Loucy (cell line): Measurements from ENCODE around the gene IFITM5.

Source experiments
- EZH2phosphoT487 ChIP-seq: fragments of 200-600 bp; IDR thresholded peaks from 2 replicates; pipeline ENCODE4 v1.6.1; 2018; ENCODE audit warnings: antibody characterized with exemption, mild to moderate bottlenecking, moderate library complexity, borderline replicate concordance
- TF ChIP-seq, protein P1 (sequence below): fragments of 200-600 bp; sonication (generic); conservative IDR thresholded peaks from 2 replicates; pipeline ENCODE4 v1.5.1; 2014; ENCODE audit warnings: mild to moderate bottlenecking, antibody characterized with exemption, low read length

DNA sequence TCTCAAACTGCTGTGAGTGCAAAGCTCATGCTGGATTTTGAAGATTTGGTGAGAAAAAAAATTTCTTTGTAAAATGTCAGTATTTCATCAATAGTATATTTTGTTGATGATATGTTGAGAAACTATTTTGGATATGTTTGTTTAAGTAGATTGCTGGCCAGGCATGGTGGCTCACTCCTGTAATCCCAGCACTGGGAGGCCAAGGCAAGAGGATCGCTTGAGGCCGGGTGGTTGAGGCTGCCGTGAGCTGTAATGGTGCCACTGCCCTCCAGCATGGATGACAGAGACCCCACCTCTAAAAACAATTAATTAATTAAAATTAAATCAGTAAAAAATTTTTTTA, 28.2 kb upstream of the IFITM5 start:
- TF ChIP-seq, protein P1, sequence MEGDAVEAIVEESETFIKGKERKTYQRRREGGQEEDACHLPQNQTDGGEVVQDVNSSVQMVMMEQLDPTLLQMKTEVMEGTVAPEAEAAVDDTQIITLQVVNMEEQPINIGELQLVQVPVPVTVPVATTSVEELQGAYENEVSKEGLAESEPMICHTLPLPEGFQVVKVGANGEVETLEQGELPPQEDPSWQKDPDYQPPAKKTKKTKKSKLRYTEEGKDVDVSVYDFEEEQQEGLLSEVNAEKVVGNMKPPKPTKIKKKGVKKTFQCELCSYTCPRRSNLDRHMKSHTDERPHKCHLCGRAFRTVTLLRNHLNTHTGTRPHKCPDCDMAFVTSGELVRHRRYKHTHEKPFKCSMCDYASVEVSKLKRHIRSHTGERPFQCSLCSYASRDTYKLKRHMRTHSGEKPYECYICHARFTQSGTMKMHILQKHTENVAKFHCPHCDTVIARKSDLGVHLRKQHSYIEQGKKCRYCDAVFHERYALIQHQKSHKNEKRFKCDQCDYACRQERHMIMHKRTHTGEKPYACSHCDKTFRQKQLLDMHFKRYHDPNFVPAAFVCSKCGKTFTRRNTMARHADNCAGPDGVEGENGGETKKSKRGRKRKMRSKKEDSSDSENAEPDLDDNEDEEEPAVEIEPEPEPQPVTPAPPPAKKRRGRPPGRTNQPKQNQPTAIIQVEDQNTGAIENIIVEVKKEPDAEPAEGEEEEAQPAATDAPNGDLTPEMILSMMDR: no peak
- TF ChIP-seq EZH2phosphoT487: no peak
